ENCODE measurements around the gene CDK1.
A peak's percentile ranks its signal among the peaks of the same experiment; 100 is the strongest.

CDK1 gene

DNA sequence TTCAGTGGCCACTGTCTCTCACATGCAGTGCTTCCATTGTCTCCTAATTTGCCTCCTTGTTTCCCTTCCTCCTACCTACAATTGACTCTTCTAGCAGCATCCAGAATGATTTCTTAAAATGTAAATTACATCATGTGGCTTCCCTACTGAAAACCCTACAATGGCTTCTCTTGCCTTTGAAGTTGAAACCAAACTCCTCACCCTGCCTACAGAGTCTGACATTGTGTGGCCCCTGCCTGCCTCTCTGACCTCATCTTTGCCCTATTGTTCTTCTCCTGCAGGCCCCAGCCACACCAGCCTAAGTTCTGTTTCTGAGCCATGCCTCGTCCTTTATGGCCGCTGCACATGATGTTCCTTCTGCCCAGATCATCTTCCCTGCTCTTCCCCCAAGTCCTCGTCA, 35.8 kb upstream of the CDK1 start:
- TF ChIP-seq, protein P1, sequence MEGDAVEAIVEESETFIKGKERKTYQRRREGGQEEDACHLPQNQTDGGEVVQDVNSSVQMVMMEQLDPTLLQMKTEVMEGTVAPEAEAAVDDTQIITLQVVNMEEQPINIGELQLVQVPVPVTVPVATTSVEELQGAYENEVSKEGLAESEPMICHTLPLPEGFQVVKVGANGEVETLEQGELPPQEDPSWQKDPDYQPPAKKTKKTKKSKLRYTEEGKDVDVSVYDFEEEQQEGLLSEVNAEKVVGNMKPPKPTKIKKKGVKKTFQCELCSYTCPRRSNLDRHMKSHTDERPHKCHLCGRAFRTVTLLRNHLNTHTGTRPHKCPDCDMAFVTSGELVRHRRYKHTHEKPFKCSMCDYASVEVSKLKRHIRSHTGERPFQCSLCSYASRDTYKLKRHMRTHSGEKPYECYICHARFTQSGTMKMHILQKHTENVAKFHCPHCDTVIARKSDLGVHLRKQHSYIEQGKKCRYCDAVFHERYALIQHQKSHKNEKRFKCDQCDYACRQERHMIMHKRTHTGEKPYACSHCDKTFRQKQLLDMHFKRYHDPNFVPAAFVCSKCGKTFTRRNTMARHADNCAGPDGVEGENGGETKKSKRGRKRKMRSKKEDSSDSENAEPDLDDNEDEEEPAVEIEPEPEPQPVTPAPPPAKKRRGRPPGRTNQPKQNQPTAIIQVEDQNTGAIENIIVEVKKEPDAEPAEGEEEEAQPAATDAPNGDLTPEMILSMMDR (IDR thresholded peaks at IDR 0.05; ENCODE audit: low read depth, low read length, missing control alignments), result no peak
- H3K27me3 ChIP-seq (replicated peaks), result no peaks in the 10 kb centered on the region
- H3K27ac ChIP-seq, result no peak overlapping the region
- H3K4me3 ChIP-seq (ENCODE audit: low read depth, low read length), result no peak overlapping the region
- in situ Hi-C loops (cut with HindIII; ENCODE audit: low pct_ligation_motif_present, low sequenced_read_pairs), result no loop called here
- no peak for DNase-seq
- no peaks in the 10 kb centered on the region for H3K36me3 ChIP-seq (replicated peaks)

DNA sequence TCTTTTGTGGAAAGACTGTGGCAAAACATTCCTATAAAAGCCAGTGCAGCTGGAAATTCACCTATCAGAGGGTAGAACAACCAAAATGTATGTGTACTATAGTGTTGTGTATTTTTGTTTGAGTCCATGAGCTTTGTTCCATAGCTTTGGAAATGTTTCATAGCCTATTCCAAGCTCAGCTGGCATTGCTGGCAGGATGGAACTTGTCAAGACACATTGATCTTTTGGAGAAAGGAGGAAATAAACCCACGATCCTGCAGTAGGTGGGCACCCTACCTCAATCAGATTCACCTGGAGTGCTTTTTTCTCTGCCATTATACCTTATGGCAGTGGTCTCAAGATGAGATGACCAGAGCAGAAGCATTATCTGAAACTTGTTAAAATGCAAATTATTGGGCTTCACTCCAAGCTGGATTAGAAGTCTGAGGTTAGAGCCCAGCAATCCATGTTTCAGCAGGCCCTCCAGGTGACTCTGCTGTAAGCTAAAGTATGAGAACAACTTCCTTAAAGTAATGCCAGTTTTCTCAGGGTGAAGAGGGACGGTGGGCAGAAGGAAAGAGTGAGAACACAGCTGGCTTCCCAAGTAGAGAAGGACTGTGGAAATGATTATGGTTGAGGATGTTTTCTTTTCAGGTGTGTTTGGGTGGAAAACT, 30.3 kb upstream of the CDK1 start:
- DNase-seq, result no peak
- TF ChIP-seq, protein P1 (IDR thresholded peaks at IDR 0.05; ENCODE audit: low read depth, low read length, missing control alignments), result no peak
- no peaks in the 10 kb centered on the region for H3K27me3 ChIP-seq (replicated peaks)
- H3K4me3 ChIP-seq (ENCODE audit: low read depth, low read length), result no peak overlapping the region
- in situ Hi-C loops (cut with HindIII; ENCODE audit: low pct_ligation_motif_present, low sequenced_read_pairs), result no loop called here
- no peaks in the 10 kb centered on the region for H3K36me3 ChIP-seq (replicated peaks)
- H3K27ac ChIP-seq, result no peak overlapping the region

DNA sequence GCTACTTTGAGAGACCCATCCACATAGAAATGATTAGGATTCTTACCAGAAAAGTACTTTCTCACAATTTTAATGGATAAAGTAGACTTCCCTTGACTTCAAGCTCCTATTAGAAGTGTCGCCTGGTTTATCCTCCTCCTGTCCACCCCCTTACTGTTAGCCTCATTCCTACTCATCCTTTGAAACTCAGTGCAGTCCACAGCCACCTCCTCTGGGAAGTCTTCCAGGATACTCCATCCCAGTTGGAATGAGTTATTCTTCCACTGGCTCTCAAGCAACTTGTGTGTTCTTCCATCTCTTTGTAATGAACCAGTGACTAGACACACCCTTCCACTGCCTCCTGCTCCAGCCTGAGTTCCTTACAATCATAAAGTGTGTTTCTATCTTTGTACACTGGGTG, 25.1 kb upstream of the CDK1 start:
- H3K27ac ChIP-seq, result no peak overlapping the region
- H3K36me3 ChIP-seq (replicated peaks), result no peaks in the 10 kb centered on the region
- in situ Hi-C loops (cut with HindIII; ENCODE audit: low pct_ligation_motif_present, low sequenced_read_pairs), result no loop called here
- TF ChIP-seq, protein P1 (IDR thresholded peaks at IDR 0.05; ENCODE audit: low read depth, low read length, missing control alignments), result no peak
- no peaks in the 10 kb centered on the region for H3K27me3 ChIP-seq (replicated peaks)
- H3K4me3 ChIP-seq (ENCODE audit: low read depth, low read length), result no peak overlapping the region
- no peak for DNase-seq

DNA sequence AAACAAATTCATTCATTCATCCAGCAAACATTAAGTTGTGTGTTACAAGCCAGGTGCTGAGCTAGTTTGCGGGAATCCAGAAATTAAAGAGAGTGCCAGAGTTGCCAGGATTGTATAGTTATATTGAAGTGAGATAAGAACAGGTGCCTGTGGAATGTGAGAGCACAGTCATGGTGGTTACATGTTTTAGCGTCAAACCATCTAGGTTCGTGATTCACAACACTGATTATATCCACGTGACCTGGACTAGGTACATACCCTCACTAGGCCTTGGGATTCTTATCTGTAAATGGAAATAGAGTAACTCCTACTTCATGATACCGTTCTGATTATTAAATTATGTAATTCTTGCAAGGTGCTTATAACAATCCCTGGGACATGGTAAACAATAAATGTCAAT, 24.5 kb upstream of the CDK1 start:
- H3K4me3 ChIP-seq (ENCODE audit: low read depth, low read length), result no peak overlapping the region
- in situ Hi-C loops (cut with HindIII; ENCODE audit: low pct_ligation_motif_present, low sequenced_read_pairs), result no loop called here
- no peaks in the 10 kb centered on the region for H3K36me3 ChIP-seq (replicated peaks)
- no peak for DNase-seq
- TF ChIP-seq, protein P1 (IDR thresholded peaks at IDR 0.05; ENCODE audit: low read depth, low read length, missing control alignments), result no peak
- H3K27ac ChIP-seq, result no peak overlapping the region
- H3K27me3 ChIP-seq (replicated peaks), result no peaks in the 10 kb centered on the region

DNA sequence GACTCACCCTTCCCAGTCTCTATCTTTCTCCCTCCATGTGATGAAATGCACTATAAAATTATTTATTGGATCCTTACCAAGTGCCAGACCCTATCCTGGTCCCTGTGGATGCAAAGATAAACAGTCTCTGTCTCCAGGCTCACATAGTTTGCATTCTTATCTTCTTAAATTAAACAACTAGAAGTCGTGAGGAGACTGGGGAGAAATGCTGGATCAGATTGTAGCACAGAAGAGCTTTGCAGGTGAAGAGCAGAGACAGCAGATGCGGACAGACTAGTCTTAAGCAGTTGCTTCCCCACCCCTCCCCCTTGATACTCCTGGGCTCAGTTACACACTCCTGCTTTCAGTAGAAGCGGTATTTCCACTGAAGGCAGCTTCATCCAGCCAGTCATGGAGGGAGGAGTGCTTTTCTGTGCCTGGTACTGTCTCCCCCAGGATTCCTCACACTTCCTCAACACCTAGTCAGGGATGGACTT, 20.8 kb upstream of the CDK1 start:
- Histone ChIP-seq H3K4me3 (ENCODE audit: low read depth, low read length) (no peak overlapping the region), H3K27ac (no peak overlapping the region), H3K36me3 (replicated peaks) (no peaks in the 10 kb centered on the region), H3K27me3 (replicated peaks) (no peaks in the 10 kb centered on the region)
- TF ChIP-seq, protein P1 (IDR thresholded peaks at IDR 0.05; ENCODE audit: low read depth, low read length, missing control alignments), result no peak
- in situ Hi-C loops (cut with HindIII; ENCODE audit: low pct_ligation_motif_present, low sequenced_read_pairs), result no loop called here
- DNase-seq, result peak; percentile 37

DNA sequence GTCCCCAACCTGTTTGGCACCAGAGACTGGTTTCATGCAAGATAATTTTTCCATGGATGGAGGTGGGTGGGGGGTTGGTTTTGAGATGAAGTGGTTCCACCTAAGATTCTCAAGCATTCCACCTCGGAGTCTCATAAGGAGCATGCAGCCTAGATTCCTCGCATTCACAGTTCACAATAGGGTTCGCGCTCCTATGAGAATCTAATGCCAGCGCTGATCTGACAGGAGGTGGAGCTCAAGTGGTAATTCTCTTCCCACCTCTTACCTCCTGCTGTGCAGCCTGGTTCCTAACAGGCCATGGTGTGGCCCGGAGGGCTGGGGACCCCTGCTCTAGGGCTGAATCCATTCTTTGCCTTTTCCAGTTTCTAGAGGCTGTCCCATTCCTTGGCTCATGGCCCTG, 19.1 kb upstream of the CDK1 start:
- Histone ChIP-seq H3K27me3 (replicated peaks) (no peaks in the 10 kb centered on the region), H3K4me3 (ENCODE audit: low read depth, low read length) (no peak overlapping the region), H3K27ac (no peak overlapping the region), H3K36me3 (replicated peaks) (no peaks in the 10 kb centered on the region)
- DNase-seq, result no peak
- in situ Hi-C loops (cut with HindIII; ENCODE audit: low pct_ligation_motif_present, low sequenced_read_pairs), result no loop called here
- TF ChIP-seq, protein P1 (IDR thresholded peaks at IDR 0.05; ENCODE audit: low read depth, low read length, missing control alignments), result no peak

Data from brain microvascular endothelial cell (primary cell).